Activated CD4-positive, alpha-beta T cell treated with anti-CD3 and anti-CD28 coated beads, Interleukin-2, Interleukin-6, amounts not matched to agents 100 ng/mL and 50 ng/mL, durations not matched to agents 16 hours and 8 hours (primary cell): Measurements from ENCODE around the gene MEF2C.
A peak's percentile ranks its signal among the peaks of the same experiment; 100 is the strongest.
"Not testable (repeated sequence)": the region's sequence is repeated elsewhere in the genome, so short reads cannot be mapped to it uniquely, and the experiment has no call there.

Experiments used
- DNase-seq: peaks from one replicate; pipeline ENCODE4 v3.0.0-alpha.2; 2020

MEF2C gene

DNA sequence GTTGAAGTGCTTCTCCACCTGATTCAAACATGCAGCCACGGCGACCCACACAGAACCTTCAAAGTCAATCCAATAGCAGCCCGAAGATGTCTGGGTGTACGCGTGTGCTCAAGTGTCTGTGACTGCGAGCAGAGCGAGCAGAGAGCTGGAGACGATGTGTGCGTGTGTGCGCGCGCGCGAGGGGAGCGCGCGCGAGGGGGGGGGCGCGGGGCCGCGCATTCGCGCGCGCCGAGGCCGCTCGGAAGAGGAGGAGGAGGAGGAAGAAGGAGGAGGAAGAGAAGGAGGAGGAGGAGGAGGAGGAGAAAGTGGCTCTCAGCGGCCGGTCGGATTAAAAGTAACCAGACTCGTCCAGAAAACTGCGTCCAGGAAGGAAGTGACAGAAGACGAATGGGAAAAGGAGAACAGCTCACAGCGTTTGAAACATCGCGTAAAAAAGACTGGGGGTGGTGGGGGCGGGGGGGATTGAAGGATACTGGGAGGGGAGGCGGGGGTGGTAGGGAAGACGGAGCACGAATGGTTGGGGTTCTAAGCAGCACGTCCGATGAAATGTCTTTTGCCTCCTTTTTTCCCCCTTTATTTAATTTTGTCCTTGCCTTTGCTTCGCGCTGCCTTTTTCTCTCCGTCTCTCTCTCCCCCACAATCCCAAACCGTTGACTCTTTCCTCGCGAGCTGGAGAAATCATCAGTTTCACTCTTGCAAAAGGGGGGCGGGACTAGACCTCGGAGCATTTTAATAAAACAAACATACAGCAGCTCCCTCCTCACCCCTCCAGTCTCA, at the start of gene MEF2C:
Gene MEF2C, minus strand, starts transcription at position 126 of the 777 bp plus-strand sequence. CDS start 59,396 bp downstream, outside the sequence.
- DNase-seq = peak; percentile 38

DNA sequence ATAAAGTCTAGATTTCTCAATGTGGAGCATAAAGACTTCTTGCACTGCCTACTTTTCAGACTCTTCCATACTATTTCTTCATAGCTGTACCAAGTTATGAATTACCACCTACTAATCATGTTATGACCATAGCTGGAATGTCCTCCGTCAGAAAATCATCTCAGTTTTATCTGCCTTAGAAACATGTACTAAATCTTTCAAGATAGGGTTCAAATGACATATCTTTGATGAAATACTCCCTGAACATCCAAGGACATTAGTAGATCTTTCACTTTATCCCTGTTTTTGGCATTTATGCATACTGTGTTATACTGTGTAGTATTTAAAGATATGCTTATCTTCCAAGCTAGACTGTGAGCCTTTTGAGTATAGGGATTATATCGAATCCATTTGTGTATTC, 49.6 kb upstream of the MEF2C start:
- DNase-seq = no peak

DNA sequence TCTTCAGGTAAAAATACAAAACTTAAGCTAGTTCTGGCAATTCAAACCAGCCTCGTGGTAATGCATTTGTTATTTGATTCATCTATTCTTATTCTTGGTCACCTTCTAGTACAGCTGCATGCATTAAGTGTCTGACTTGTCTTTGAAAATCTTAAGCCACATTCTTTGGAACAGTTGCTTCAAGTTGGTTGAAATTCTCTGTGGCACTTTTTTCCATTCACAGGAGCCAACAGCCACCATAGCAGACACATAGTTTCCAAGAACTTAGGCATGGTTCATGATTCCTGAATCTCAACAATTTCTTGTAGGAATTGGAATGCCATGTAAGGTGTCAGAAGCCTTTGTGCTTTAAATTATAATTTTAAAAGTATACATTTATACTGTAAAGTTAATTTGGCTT, 47.4 kb upstream of the MEF2C start:
- no peak for DNase-seq

DNA sequence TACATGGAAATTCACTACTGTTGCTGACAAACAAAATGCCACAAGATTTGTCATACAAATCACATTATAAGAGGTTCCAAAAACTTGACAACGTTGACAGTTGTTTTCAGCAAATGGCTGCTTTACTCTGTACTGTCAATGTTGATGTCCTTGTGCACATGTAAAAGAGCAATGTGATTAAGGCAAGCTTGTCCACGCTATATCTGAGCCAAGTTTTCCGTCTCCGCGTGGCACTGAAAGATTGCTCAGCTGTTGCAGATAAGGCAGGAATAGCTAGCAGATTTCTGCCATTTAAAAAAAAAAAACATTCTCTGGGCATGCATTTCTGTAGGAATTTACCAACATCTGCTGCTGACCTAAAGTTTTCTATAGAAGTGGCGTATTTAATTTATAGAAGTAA, 46.4 kb upstream of the MEF2C start:
- DNase-seq = no peak

DNA sequence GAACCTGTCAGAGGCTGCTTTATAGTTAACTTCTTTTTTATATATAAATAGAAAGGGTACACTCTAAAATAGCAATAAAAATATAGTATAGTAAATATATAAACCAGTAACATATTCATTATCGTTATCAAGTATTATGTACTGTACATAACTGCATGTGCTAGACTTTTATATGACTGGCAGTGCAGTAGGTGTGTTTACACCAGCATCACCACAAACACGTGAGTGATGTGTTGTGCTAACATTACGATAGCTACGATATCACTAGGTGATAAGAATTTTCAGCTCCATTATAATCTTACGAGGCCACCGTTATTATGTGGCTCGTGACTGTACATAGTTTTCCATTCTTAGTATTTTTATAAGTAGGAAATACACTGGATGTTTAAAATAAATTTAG, 43.8 kb upstream of the MEF2C start:
- no peak for DNase-seq

DNA sequence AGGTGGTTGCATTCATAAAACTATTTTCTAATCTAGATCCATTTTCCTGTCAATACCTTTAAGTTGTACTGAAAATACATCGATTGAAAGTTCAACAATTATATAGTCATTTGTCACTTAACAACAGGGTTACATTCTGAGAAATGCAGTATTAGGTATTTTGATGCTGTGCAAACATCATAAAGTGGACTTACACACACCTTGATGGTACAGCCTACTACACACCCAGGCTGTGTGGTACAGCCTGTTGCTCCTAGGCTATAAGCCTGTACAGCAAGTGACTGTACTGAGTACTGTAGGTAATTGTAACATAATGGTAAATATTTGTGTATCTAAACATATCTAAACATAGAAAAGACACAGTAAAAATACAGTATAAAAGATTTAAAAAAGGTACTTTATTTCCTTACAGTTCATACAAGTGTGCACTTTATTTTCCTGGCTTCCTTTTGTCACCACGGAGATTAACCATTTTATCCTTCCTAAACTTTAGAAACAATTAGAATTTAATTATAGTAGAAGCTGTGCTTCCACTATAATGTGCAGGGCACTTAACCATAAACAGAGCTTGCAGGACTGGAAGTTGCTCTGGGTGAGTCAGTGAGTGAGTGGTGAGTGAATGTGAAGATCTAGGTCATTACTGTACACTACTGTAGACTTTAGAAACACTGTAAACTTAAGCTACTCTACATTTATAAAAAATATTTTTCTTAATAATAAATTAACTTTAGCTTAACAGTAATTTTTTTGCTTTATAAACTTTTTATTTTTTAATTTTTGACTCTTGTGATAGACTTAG, 42.9 kb upstream of the MEF2C start:
- DNase-seq = no peak

DNA sequence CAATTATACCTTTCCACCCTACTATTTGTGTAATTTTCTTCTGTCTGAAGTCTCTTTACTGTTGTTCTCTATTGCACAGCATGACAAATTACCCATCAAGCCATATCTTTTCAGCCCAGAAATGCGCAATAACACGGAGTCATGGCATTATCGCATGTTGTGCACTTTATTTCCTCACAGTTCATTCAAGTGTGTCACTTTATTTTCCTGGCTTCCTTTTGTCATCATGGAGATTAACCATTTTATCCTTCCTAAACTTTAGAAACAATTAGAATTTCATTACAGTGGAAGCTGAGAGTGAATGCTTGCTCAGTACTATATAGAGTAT, 41.3 kb upstream of the MEF2C start:
- no peak for DNase-seq

DNA sequence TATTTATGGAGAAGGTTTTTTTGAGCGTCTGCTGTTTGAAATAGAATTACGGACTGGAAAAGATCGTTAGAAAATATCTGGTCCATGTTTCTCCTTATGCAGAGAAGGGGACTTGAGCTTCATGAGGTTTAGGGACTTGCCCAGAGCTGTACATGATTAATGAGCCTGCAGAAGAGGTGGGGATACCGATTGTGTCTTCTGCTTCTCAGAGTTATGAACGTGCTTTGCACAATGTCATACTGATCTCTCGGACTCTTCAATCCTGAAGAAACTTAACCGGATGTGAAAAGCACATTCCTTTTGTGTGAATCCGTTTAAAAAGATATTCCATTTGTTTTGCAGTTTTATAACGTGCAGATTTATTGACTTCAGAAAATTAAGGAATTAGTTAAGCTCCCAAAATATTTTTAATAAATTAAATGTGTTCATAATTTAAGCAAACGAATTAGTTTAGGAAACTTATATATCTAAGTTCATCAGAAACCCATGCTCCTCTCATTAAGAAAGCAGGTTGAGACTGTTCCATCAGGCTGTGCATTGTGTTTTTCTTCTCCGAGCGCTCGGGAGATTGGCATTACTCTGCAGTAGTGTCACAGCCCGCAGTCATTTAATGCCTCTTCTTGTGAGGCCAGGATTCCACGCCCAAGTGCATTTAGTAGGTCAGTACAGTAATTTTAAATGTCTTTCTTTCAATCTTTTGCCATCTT, 40.8 kb upstream of the MEF2C start:
- no peak for DNase-seq

DNA sequence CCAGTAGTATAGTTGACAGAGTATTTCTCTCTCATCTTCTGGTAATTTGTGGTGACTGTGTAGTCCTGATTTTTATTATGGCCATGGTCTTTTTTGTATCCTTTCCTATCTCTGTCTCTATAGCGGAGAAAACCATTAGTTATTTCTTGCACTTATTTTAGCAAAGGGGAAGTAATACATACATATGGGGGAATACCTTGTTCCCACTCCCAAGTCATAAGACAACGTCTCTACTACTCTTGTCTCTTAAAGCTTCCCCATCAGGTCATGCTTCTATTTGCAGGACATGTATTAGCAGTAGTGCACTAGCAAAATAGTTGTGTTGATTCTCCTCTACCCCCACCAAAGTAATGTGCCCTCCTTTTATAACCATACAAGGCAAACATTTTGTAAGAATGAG, 29.8 kb upstream of the MEF2C start:
- DNase-seq = not testable (repeated sequence)

DNA sequence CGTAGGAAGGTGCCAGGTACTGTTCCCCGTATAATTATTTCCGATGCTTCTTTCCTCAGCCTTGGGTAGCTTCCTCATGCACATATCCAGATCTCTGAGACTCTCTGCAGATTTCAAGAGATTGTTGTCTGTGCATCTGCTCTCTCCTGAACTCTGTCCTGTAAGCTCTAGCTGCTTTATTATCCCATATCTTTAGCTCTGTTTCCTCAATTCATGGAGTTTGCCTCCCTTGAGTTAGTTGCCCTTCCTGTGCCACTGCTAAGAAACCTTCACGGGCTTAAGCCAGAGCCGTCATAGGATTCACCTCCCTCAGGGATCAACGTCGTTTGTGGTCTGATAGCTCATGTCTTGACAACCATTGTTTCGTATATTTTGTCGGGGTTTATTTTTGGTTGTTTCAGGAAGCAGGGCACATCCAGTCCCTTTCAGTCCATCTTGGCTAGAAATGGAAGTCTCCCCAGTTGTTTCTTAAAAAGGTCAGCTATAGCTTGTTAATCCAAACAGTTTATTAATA, 28.1 kb upstream of the MEF2C start:
- not testable (repeated sequence) for DNase-seq

DNA sequence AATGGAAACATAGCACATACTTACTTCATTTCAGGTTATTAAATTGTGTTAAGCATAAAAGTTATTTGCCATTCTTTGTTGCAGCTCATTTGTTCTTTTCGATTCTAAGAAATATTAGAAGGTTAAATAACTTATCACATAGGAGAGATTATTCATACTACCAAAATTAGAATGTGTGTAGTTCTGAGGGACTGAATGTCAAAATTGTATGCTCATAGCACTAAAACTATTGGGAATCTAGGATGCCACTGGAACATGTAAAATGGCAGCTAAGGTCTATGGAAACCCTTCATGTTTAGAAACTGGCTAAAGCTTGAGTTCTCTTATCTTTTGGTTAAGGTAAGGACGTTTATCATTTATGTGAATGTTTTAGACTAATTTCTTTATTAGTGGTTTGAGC, 21.5 kb upstream of the MEF2C start:
- not testable (repeated sequence) for DNase-seq

DNA sequence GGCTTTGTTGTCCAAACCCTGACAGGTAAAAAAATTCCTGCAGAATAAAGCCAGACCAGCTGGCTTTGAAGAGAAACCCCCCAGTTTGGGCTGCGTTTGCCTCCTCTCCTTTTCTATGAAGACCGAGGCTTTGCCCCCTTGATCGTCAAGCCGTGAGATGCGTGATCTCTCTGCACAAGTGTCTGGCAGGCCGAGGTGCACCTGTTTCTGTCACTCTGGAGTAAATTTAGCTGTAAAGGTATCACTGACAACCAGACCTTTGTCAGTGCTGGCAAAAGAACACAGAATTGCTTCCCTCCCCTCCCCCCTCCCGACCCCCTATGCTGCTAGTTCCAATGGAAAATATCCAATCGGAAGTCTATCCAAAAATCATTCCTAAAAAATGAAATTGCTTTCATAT, 21.0 kb upstream of the MEF2C start:
- DNase-seq = not testable (repeated sequence)

DNA sequence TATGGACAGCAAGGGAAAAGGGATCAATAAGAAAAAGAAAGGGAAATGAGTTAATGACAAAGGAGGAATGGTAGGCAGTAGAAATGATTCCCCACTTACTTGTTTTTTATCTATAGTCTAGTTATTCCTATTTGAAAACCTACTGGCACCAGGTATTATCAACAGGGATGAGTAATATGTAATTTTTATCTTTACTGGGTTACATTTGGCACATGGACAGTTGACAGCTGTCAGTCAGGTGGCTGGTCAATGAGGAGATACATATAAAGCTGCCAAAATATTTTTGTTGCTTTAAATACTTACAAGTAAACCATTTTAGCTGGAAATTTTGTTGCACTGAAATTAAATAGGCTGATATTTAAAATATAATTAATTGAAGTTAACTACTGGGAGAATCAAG, 18.1 kb upstream of the MEF2C start:
- DNase-seq = not testable (repeated sequence)

DNA sequence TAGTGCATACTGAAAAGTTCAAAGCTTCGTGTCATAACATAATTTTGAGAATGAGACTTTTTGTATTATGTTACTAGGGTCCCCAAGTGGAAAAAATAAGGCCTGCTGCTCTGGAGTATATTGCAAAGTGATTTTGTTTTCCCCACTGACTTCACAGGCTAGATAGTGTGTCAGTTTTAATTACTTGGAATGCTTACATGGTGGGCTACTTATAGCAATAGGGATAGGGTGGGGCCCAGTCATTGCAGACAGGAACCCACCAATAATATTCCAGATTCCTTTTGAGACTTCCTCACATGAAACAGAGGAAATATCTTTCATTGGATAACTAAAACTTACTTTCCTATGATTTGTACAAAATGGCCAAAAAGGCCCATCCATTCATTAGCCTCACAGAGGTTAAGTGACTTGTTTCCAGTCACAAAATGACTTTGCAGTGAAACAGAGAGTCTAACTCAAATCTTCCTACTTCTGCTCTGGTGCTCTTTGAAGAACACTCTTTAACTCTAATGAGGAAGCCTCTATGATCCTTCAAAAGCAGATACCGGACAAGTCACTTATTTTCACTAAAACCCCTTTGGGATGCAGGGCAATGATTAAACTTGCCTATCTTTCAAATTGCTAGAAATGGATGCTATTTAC, 16.2 kb upstream of the MEF2C start:
- DNase-seq = no peak

DNA sequence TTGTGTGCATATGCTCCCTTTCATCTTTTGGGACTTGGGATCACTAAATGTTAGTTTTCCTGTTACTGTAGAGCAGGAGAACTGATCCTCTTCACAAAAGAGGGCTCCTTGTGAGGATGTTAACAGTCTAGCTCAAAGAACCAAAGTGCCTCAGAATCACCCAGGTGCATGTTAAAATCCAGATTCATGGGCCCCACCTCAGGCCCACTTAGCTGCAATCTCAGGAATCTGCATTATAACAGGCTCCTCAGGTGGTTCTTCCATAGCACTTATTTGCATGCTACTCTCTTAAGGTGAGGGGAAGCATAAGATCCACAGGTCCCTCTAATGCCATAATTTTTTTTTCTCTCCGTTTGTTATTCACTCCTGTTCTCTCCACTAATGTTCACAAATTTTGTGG, 14.8 kb upstream of the MEF2C start:
- no peak for DNase-seq

DNA sequence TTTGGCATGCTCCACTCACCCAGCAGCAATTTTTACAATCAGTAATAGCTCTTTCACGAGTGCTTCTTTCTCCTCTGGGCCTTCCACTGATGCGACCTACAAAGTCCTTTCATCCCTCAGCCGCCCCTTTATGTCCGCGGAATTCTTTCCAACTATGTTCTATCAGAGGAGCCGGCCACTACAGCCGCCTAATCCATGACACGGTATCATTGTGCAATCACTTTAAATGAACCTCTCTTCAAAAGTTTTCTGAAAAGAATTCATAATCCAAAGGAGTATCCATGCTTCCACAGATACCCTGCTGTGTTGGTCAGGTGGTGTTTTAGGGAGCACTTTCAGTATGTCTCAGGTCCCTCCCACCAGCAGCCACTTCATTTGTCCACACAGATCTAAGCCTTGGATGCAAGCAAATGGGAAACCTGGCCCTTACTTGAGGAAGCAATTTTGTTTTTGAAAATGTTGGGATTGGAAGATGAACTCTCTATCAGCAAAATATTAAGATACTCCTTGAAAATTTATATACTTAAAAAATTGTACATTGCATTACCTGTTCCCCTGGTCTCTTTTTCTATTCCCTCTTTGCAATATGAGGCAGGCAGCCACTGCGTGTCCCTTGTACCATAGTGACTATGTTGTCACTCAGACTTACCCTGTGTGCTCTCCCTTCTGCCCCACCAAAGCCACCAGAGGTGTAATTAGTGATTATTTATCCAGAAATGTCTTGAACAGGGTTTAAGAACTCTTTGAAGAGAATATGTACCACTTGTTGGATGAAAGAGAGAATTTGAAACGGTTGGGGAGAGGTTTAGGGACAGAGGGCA, 12.9 kb upstream of the MEF2C start:
- no peak for DNase-seq

DNA sequence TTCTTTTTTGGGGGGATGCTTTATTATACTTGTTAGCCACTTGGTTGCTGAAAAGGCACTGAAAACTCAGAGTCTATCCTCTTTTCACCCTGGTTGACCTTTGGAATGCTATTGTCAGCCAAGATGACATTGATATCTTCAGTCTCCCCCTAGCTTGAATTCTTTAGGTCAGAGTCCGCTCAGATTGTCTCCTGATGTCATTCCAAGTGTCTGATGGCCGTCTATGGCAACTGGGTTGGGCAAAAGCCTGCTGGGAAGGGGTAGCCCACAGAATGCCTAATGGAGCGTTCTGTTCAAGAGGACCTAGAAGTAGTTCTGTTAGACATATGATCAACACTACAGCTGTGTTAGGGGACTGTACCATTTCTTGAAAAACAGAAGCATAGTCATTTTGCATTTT, 9.7 kb upstream of the MEF2C start:
- DNase-seq = no peak

DNA sequence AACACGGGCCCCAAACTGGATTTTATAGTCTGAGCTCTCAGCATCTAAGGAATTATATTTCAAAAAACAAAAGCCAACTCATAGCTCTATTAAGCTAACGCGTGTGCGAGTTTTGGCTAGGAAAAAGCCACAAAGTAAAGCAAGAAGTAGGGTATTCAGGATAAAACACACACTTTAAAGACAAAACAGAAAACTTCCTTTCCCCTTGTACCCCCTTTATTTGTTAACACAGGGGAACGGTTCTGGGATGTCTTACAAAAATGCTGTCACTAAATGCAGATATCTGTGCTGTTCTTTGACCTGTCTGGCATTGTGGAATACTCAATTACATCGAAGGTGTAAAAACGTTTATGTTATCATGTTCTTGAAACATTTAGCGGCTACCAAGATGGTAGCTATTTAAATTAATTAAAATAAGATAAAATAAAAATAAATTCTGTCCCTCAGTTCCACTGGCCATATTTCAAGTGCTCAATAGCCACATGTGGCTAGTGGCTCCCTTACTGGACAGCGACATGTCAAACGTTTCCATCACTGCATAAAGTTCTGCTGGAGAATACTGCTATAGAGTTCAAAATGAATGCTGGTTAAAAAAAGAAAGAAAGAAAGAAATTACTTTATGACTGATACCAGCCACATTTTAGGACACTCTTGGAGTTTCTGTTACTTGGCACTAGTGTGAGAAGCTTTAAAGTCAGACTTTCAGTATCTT, 7.2 kb upstream of the MEF2C start:
- no peak for DNase-seq

DNA sequence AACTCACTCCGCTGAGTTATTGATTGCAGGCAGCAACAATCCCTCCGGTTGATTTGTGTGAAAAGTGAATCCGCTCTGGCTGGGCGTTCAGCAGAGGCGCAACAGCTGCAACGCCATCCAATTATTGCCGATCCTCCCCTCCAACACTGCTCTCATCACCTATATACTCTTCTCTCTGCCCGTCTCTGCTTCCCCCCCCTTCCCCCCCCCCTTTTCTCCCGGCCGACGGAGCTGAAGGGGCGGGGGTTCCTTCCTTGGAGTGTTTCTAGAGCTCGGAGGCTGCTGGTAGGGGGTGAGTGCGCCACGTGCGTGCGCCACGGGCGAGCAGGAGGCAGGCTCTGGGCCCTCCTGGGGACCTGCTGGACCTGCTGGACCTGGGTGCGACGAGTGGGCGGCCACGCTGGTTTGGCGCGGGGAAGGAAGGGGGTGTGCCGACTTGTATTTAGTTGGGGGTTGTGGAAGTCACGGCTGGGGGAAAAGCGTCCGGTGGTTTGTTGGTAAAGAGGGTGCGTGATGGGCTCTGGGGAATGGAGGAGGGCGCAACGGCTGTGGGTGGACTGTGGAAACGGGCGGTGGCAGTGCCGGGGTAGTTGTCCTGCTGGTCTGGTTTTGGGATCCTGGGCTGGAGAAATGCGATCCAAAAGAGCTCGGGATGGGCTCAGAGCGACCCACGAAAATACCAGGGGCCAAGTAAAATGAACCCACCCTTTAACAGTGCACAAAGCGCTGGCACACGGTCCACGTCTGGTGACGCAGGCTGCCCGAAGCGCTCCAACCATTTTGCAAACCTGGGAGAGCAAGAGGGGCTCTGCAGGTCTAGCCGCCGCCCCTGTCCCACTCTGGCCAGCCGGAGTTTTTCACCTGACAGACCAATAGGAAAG, 6.4 kb upstream of the MEF2C start:
- no peak for DNase-seq

DNA sequence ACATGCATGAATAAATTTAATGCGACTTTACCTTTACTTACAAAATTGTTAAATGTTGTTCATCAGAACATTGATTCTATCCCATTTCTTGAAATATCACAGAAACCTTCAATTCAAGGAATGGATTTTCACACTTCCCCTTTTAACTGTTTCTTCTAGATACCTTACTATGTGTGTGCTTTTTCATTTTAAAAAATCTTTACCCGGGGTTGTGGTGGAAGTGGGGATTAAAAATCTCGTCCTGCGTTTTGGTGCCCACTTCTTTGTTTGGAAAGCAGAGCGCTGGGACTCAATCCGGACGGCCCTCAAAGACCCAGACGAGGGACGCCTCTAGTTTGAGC, 5.8 kb upstream of the MEF2C start:
- DNase-seq = no peak

DNA sequence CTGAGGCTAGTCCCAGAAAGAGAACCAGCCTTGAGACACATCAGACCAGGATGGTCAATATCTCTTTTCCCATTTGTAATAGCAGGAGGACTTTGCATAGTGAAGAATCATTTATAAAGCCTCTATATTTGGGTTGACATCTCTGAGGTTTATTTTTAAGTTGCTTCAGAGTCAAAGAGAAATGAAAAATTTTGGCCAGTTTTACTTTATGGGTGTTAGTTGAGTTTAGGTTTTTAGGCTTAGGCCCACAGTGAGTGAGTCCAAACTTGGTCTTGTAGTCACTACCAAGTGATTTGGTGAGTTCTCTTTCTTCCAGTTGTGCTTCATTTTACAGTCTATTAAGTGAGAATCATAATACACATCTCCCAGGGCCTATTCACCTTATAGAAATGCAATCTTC, 5.3 kb upstream of the MEF2C start:
- no peak for DNase-seq
